Fibroblast of mammary gland (primary cell): ENCODE results near the gene SLC36A4.
A peak's percentile ranks its signal among the peaks of the same experiment; 100 is the strongest.
"Not testable (repeated sequence)": the region's sequence is repeated elsewhere in the genome, so short reads cannot be mapped to it uniquely, and the experiment has no call there.

Experiments
- DNase-seq: peaks from one replicate; pipeline ENCODE4 v3.0.0-alpha.2; 2010; ENCODE audit warnings: low read depth
- H3K4me3 ChIP-seq: 2 replicates; pipeline ENCODE4 v1.5.1; 2011; ENCODE audit warnings: low read depth, mild to moderate bottlenecking, low read length, moderate library complexity; ENCODE audit not compliant: control insufficient read depth
- CTCF ChIP-seq: conservative IDR thresholded peaks from 2 replicates; pipeline ENCODE4 v1.5.1; 2011; ENCODE audit warnings: low read depth, low read length, inconsistent platforms; ENCODE audit not compliant: control insufficient read depth, insufficient read depth

Gene SLC36A4

DNA sequence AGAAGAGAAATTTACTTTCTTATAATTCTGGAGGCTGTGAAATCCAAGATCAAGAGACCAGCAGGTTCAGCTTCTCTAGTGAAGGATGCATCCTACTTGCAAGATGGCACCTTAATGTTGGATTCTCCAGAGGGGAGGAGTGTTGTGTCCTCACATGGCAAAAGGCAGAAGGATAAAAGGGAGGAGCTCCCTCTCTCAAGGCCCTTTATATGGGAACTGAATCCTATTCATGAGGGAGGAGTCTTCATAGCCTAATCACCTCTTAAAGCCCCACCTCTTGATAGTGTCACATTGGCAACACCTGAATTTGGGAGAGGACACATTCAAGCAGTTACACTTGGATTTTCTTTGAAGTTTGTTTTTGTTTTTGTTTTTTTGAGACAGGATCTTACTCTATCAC lies 79.5 kb downstream of the SLC36A4 start:
- no peak overlapping the region for H3K4me3 ChIP-seq
- no peak for DNase-seq
- no peak for TF ChIP-seq CTCF

GRCh38 chr11:93117565-93117964 lies 80.2 kb downstream of the SLC36A4 start:
- no peak for DNase-seq
- H3K4me3 ChIP-seq = no peak overlapping the region
- TF ChIP-seq CTCF = no peak

DNA sequence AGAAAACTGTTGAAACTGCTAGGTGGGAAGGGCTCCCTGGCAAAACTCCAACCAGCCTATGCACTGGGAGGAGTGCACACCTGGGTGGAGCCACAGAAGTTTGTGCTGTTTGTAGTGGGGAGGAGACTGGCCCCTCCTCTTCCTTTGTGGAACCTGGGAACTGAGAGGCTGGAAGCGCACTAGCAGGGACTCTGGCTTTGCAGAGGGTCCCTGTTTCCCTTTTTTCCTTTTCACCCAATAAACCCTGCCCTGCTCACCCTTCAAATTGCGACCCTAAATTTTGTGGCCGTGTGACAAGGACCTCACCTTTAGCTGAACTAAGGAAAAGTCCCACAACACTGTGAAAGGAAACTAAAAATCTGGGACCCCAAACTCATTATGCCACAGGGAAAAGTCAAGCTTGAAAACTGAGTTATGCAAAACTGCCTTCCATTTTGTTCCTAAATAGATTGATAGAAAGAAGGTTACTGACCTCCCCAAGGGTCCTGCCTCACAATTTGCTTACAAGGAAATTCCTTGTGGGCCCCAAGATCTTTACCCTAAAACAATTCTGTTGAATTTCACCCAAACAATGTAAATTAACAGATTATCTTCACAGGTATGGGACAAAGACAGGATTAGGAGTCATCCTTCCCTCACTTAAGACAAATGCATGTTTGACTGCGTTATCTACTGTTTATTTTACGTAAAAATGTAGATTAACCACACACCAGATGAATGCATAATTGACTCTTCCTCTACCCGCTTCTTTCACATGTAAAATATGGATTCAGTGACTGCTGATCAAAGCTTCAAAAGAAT lies 81.0 kb downstream of the SLC36A4 start:
- DNase-seq = no peak
- H3K4me3 ChIP-seq = no peak overlapping the region
- no peak for TF ChIP-seq CTCF

- no peak for DNase-seq
- no peak for TF ChIP-seq CTCF
- H3K4me3 ChIP-seq = no peak overlapping the region
Measured at GRCh38 chr11:93114304-93114703, 83.5 kb downstream of the SLC36A4 start.

GRCh38 chr11:93113824-93114223 lies 84.0 kb downstream of the SLC36A4 start:
- no peak overlapping the region for H3K4me3 ChIP-seq
- TF ChIP-seq CTCF = no peak
- DNase-seq = no peak

- DNase-seq, H3K4me3 ChIP-seq: not testable (repeated sequence)
Measured at GRCh38 chr11:93111147-93111546, 86.6 kb downstream of the SLC36A4 start.

DNA sequence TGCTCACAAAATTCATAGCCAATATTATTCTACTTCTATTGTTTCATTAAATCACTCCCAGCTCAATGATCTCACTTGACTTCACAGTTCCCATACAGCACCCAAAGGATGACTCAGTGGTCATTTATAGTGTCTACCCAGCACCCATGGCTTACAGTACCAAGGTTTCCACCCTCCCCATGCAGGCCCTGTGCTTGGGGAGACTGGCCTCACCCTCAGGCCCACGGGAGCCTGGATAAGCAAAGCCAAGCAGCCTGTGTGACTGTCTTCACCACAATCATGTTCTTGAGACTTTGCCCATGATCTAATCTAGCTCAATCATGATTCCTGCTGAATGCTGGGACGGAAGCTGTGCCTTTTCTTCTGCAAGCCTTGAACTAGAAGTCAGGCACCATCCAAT lies 97.6 kb downstream of the SLC36A4 start:
- no peak overlapping the region for H3K4me3 ChIP-seq
- peak; percentile 21 for DNase-seq
- TF ChIP-seq CTCF = no peak
